Measurements from ENCODE around the gene NEK10.

NEK10 gene

GRCh38 chr3:27176256-27176655 is 192.9 kb downstream of the NEK10 start:
- no peak for DNase-seq (ENCODE audit: low read depth)

GRCh38 chr3:27174530-27174929 is 194.7 kb downstream of the NEK10 start:
- DNase-seq (ENCODE audit: low read depth): no peak

DNA sequence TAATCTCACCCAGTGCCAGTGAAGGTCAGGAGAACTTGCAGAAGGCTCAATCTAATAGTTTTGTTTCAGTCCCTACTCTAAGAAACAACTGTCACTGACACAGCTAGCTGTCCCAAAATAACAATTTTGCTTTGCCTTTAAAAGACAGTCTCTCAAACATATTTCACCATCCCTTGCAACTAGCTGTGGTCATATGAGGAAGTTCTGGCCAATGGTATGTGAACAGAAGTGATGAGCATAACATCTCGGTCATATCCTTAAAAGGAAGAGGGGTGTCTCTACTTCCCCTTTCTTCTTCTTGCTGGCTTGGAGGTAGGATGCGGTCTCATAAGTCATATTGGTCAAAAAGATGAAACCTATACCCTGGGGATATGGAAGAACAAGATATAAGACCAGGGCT is 198.1 kb downstream of the NEK10 start:
- no peak for DNase-seq (ENCODE audit: low read depth)

DNA sequence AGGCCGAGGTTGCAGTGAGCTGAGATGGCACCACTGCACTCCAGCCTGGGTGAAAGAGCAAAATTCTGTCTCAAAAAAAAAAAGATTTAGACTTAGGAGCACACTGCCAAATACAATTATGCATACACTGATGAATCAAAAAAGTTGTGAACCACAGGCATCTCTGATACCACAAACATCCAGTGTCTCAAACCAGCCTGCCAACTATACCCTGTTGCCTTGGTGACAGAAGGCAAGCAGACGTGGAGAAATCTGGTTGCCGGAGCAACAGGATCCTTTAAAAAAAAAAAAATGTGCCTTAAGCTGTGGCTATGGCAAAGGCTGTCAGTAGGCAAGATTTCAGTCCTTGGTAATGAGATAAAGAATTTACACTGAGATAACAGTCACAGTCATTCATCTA is 202.3 kb downstream of the NEK10 start:
- no peak for DNase-seq (ENCODE audit: low read depth)

- no peak for DNase-seq (ENCODE audit: low read depth)
Measured at GRCh38 chr3:27165321-27165721, 203.9 kb downstream of the NEK10 start.

DNA sequence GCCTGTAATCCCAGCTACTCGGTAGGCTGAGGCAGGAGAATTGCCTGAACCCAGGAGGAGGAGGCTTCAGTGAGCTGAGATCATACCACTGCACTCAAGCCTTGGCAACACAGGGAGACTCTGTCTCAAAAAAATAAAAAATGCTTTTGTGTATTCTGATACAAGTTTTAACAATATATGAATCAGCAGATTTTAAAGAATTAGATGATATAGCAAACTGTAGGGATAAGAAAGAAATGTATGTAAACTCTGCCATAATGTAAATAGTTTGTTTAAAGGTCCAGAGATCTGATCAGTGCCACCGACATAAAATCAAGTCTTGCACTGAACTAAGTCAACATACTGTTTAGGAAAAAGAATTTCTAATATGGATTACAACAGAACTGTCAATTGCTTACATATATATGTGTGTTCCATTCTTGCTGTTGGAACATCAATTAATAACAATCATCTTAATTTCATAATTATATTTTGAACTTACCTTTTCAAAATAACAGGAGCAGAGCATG is 208.3 kb downstream of the NEK10 start:
- DNase-seq (ENCODE audit: low read depth): no peak

DNA sequence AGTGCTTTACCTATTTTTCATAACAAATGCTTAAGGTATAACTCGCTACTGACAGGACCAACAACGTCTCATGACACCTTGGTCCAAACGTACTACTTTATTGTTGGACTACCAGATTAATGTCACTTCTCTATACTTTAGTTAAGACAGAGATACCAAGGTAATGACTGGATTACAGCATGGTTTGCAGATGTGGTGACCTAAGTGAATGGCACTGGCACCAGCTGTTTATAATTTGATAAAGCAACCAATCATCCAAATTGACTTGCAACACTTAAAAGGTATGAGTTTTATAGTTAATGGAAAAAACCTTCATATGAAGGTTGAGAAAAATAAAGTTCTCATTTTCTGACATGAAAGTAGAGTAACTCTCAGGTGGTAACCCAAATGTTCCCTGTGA is 209.0 kb downstream of the NEK10 start:
- no peak for DNase-seq (ENCODE audit: low read depth)

- no peak for DNase-seq (ENCODE audit: low read depth)
Measured at GRCh38 chr3:27147215-27147614, 222.0 kb downstream of the NEK10 start.

- no peak for DNase-seq (ENCODE audit: low read depth)
Measured at GRCh38 chr3:27146786-27147185, 222.4 kb downstream of the NEK10 start.

- DNase-seq (ENCODE audit: low read depth): no peak
Measured at GRCh38 chr3:27145719-27146118, 223.5 kb downstream of the NEK10 start.

- no peak for DNase-seq (ENCODE audit: low read depth)
Measured at GRCh38 chr3:27141668-27142067, 227.5 kb downstream of the NEK10 start.

- no peak for DNase-seq (ENCODE audit: low read depth)
Measured at GRCh38 chr3:27138562-27138961, 230.6 kb downstream of the NEK10 start.

DNA sequence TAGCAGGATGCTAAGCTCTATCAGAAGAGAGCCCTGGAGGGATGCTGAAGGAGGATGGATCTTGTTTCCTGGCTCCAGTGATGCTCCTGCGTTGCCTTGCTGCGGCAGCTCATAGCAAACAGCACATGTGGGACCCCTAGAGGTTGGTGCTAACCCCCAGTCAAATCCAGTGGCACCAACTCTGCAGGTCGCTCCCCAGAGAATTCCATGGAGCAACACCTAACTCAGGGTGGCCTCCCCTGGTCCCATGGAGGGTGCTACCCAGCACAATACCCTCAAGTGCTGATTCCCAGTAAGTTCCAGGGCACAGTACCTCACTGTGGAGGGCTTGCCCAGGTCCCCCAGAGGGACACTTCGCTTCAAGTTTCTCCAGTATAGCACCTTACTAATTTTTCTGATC is 231.2 kb downstream of the NEK10 start:
- DNase-seq (ENCODE audit: low read depth): no peak

DNA sequence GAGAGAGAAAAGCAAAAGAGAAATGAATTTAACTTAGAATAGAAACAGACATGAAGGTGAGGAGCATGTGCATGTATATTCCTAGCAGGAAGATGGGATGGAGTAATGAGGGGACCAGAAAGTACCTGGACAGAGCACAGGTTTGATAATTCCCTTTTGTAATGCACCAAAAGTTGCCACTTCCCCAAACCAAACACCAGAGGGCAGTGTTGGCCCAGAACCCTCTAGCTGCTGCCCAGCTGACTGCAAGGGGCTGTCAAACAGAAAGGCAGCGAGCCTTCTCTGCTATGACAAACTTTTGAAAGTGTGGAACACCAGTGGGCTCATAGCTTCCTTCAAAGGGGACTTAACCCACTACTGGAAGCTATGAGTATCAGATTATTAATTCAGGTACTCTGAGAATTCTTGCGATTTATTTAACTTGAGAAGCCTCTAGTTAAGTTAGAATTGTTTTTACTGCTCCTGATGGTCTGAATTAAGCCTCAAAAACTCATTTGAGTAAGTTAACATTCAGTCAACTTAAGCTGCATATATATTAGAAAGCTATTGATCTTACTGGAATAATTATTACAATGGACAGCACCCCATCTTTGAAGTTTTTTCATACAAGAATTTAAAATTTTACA is 234.9 kb downstream of the NEK10 start:
- peak; percentile 4 for DNase-seq (ENCODE audit: low read depth)

- DNase-seq (ENCODE audit: low read depth): no peak
Measured at GRCh38 chr3:27133060-27133459, 236.1 kb downstream of the NEK10 start.

- no peak for DNase-seq (ENCODE audit: low read depth)
Measured at GRCh38 chr3:27130796-27131195, 238.4 kb downstream of the NEK10 start.

- no peak for DNase-seq (ENCODE audit: low read depth)
Measured at GRCh38 chr3:27127879-27128278, 241.3 kb downstream of the NEK10 start.

DNA sequence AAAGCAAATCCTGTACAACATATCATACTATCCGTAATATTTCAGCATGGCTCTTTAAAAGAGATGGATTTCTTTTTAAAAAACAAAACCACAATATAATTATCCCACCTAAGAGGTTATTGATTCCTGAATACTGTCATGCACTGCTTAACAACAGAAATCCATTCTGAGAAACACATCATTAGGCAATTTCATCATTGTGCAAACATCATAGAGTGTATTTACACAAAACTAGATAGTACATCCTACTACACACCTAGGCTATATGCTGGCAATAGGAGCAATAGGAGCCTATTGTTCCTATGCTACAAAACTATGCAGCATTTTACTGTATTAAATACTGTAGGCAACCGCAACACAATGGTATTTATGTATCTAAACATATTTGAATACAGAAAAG is 242.0 kb downstream of the NEK10 start:
- no peak for DNase-seq (ENCODE audit: low read depth)

DNA sequence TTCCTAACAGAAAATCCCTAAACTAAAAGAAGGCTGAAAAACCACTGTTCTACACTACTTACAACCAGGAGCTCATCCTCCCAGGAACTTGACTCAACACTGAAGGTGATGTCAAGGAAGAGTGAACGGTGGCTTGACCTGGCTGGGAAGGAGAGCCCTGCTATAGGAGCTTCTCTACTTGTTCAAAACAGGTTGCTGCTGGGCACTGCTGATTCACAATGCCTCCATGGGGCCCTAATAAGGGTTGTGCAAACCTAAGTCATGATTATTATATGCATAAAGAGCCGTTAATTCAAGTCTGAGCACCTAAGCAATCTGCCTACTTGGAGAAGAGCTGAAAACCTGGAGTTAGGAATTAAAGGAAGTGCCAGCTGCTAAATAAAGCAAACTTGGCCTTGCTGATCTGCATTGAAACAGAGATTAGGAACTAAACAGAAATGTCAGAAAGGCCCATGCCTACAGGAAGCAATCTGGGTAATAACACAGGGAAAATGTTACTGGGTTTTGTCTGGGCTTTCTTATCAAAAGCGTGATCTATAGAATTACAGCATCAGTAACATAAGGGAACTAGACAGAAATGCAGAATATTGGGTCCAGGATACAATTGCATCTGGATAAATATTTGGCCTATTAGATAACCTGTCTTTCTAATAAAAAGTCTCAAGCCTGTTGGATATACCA is 243.2 kb downstream of the NEK10 start:
- DNase-seq (ENCODE audit: low read depth): no peak

DNA sequence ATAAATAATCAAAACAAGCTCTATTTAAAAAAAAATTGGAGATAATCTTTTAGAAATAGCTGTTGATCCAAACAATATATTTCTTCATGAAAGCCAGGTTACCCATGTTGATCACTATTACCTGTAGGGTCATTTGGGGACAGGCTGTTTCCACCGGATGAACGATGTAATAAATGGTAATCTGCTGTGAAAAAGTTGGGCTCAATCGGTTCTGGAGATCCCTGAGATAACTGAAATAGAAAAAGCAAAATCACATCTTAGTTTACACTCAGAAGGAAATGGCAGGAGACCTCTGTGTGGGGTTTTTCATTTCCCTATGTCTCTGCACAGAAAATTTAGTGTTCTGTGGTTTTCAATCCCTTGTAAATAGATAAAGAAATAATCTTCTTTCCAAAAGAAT is 249.5 kb downstream of the NEK10 start:
- no peak for DNase-seq (ENCODE audit: low read depth)

DNA sequence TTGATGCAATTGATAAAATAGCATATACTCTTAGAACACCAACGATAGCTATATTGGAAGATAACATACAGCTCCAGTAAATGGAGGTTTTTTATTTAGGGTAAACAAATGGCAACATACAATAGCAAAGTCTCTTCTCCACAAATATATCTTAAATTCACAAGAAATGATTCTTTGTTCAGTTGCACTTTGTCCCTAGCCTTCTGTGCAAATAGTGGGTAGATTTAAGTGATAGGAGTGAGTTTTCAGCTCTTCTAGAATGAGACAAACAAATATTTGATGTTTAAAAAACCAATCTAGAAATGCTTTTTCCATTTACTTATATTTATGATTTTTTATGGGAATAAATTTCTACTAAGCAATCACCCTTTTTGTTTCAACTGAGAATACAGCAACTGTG is 253.8 kb downstream of the NEK10 start:
- no peak for DNase-seq (ENCODE audit: low read depth)

DNA sequence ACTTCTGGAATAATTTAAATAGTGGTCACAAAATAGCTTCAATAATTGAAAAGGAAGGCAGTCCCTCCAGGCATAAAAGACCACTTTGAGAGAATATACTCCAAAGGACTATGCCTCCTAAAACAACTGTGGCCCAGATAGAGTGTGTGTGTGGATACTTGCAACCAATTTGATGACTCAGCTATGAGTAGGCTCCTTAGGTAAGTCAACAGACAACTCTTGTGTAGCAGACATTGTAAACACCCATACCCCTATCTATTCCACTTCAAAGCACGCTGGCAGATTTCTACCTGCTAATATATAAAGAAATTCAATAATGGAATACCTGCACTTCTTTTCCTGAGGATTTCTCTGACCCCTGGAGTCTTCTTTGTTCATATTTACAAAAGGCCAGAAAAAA is 254.5 kb downstream of the NEK10 start:
- no peak for DNase-seq (ENCODE audit: low read depth)

- DNase-seq (ENCODE audit: low read depth): no peak
Measured at GRCh38 chr3:27114129-27114528, 255.1 kb downstream of the NEK10 start.

- no peak for DNase-seq (ENCODE audit: low read depth)
Measured at GRCh38 chr3:27110020-27110419, 259.2 kb downstream of the NEK10 start.

All from T-helper 22 cell (primary cell).